Measurements from ENCODE around the gene CTNNA3. TPM values are rescaled to one million over a fixed set of nuclear protein-coding genes. Genes with fewer than 3 reads are reported as not detected.

The CTNNA3 gene
- total RNA-seq, 4 donors from 2014 or later, result 0.68 to 75.2 (median 1.4) TPM

GRCh38 chr10:67200913-67201564 lies 495.0 kb downstream of the CTNNA3 start:
- intact Hi-C loops (cut with DNase I; ENCODE audit: low total_unique reads), result no loop called here
- WGBS, 2 donors (ENCODE audit: low coverage in 1 of 2), result 81 to 86% methylated on average over 3 of the region's 3 CpGs
- H3K27me3 ChIP-seq, result no peaks in the 10 kb centered on the region
- no peak for TF ChIP-seq POLR2AphosphoS5 (IDR thresholded peaks at IDR 0.05)
- no peak for DNase-seq
- no peaks in the 10 kb centered on the region for H3K9me3 ChIP-seq
- in situ Hi-C loops (cut with MboI; ENCODE audit: low pct_ligation_motif_present in 1 of 4, low pct_unique_long_range_greater_than_20kb in 1 of 4, low sequenced_read_pairs in 3 of 4), result no loop called here
- H3K4me1 ChIP-seq, result no peaks in the 10 kb centered on the region
- no peak overlapping the region for H3K27ac ChIP-seq
- H3K4me3 ChIP-seq, result no peak overlapping the region
- no peaks in the 10 kb centered on the region for H3K36me3 ChIP-seq

DNA sequence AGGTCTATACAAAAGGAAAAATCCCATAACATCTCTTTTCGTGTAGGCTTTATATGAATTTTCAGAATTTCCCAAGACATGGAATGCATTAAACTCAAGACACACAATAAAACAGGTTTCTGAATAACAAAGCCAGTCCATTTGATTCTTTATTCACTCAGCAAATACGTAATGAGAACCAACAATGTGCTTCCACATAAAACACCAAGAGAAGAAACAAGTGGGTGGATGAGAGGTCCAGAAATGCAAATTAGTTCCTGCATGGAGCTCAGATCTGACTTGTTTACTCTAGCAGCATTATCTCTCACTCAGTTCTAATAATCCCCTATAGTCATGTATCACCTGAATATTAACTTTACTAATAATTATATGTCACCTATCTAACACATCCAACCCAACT lies 520.6 kb downstream of the CTNNA3 start:
- 83 to 86% methylated on average over 2 of the region's 2 CpGs for WGBS, 2 donors (ENCODE audit: low coverage in 1 of 2)
- TF ChIP-seq CTCF (IDR thresholded peaks at IDR 0.05) (no peak), EP300 (IDR thresholded peaks at IDR 0.05; ENCODE audit: low read depth) (no peak), POLR2A (IDR thresholded peaks at IDR 0.05) (no peak), POLR2AphosphoS5 (IDR thresholded peaks at IDR 0.05) (no peak)
- no peak overlapping the region for H3K4me3 ChIP-seq
- intact Hi-C loops (cut with DNase I; ENCODE audit: low total_unique reads) (no loop called here), in situ Hi-C loops (cut with MboI; ENCODE audit: low pct_ligation_motif_present in 1 of 4, low pct_unique_long_range_greater_than_20kb in 1 of 4, low sequenced_read_pairs in 3 of 4) (no loop called here)
- H3K36me3 ChIP-seq, result no peaks in the 10 kb centered on the region
- no peak overlapping the region for H3K27ac ChIP-seq
- DNase-seq, result no peak
- no peaks in the 10 kb centered on the region for H3K9me3 ChIP-seq
- H3K4me1 ChIP-seq, result no peaks in the 10 kb centered on the region
- no peaks in the 10 kb centered on the region for H3K27me3 ChIP-seq

GRCh38 chr10:67173787-67174186 lies 522.2 kb downstream of the CTNNA3 start:
- Histone ChIP-seq H3K4me3 (no peak overlapping the region), H3K27me3 (no peaks in the 10 kb centered on the region), H3K36me3 (no peaks in the 10 kb centered on the region), H3K9me3 (no peaks in the 10 kb centered on the region), H3K4me1 (no peaks in the 10 kb centered on the region), H3K27ac (no peak overlapping the region)
- TF ChIP-seq EP300 (IDR thresholded peaks at IDR 0.05; ENCODE audit: low read depth) (no peak), POLR2A (IDR thresholded peaks at IDR 0.05) (no peak), CTCF (IDR thresholded peaks at IDR 0.05) (no peak), POLR2AphosphoS5 (IDR thresholded peaks at IDR 0.05) (no peak)
- in situ Hi-C loops (cut with MboI; ENCODE audit: low pct_ligation_motif_present in 1 of 4, low pct_unique_long_range_greater_than_20kb in 1 of 4, low sequenced_read_pairs in 3 of 4) (no loop called here), intact Hi-C loops (cut with DNase I; ENCODE audit: low total_unique reads) (no loop called here)
- DNase-seq, result no peak

GRCh38 chr10:67171970-67172369 lies 524.0 kb downstream of the CTNNA3 start:
- WGBS, 2 donors (ENCODE audit: low coverage in 1 of 2), result 56 to 69% methylated on average over 1 of the region's 1 CpG
- no peak for TF ChIP-seq CTCF (IDR thresholded peaks at IDR 0.05)
- Histone ChIP-seq H3K27me3 (no peaks in the 10 kb centered on the region), H3K4me1 (no peaks in the 10 kb centered on the region), H3K36me3 (no peaks in the 10 kb centered on the region), H3K4me3 (no peak overlapping the region), H3K9me3 (peaks cover 0 to 5% of the 10 kb centered on the region in 2 donors), H3K27ac (no peak overlapping the region)
- in situ Hi-C loops (cut with MboI; ENCODE audit: low pct_ligation_motif_present in 1 of 4, low pct_unique_long_range_greater_than_20kb in 1 of 4, low sequenced_read_pairs in 3 of 4) (no loop called here), intact Hi-C loops (cut with DNase I; ENCODE audit: low total_unique reads) (no loop called here)
- no peak for DNase-seq

DNA sequence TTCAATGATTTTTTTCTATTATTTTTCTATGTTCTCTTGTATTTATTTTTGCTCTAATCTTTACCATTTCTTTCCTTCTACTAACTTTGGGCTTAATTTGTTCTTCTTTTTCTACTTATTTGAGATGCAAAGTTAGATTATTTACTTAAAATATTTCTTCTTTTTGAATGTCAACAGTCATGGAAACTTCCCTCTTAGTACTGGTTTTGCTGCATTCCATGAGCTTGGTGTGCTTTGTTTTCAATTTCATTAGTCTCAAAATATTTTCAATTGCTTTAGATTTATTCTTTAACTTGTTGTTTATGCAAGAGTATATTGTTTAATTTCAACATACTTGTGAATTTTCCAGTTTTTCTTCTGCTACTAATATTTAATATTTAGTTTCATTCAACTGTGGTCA lies 539.8 kb downstream of the CTNNA3 start:
- no peaks in the 10 kb centered on the region for H3K4me1 ChIP-seq
- in situ Hi-C loops (cut with MboI; ENCODE audit: low pct_ligation_motif_present in 1 of 4, low pct_unique_long_range_greater_than_20kb in 1 of 4, low sequenced_read_pairs in 3 of 4) (no loop called here), intact Hi-C loops (cut with DNase I; ENCODE audit: low total_unique reads) (no loop called here)
- no peak for DNase-seq
- H3K36me3 ChIP-seq, result no peaks in the 10 kb centered on the region
- H3K9me3 ChIP-seq, result no peaks in the 10 kb centered on the region
- H3K4me3 ChIP-seq, result no peak overlapping the region
- H3K27me3 ChIP-seq, result no peaks in the 10 kb centered on the region
- no peak overlapping the region for H3K27ac ChIP-seq
- no peak for TF ChIP-seq CTCF (IDR thresholded peaks at IDR 0.05)
- no peak for TF ChIP-seq POLR2A (IDR thresholded peaks at IDR 0.05)
- no peak for TF ChIP-seq POLR2AphosphoS5 (IDR thresholded peaks at IDR 0.05)
- TF ChIP-seq EP300 (IDR thresholded peaks at IDR 0.05; ENCODE audit: low read depth), result no peak
